ENCODE data around the gene AGAP3. TPM values are rescaled to one million over a fixed set of nuclear protein-coding genes. Genes with fewer than 3 reads are reported as not detected.

Gene AGAP3
- total RNA-seq, 1 donor from 2014 or later: 114 TPM

- Mint-ChIP-seq H3K27ac (no peak overlapping the region), H3K36me3 (ENCODE audit: insufficient read depth) (peaks cover 7% of the 10 kb centered on the region)
These were observed 29.7 kb downstream of the AGAP3 start for GRCh38 chr7:151115836-151116418.

DNA sequence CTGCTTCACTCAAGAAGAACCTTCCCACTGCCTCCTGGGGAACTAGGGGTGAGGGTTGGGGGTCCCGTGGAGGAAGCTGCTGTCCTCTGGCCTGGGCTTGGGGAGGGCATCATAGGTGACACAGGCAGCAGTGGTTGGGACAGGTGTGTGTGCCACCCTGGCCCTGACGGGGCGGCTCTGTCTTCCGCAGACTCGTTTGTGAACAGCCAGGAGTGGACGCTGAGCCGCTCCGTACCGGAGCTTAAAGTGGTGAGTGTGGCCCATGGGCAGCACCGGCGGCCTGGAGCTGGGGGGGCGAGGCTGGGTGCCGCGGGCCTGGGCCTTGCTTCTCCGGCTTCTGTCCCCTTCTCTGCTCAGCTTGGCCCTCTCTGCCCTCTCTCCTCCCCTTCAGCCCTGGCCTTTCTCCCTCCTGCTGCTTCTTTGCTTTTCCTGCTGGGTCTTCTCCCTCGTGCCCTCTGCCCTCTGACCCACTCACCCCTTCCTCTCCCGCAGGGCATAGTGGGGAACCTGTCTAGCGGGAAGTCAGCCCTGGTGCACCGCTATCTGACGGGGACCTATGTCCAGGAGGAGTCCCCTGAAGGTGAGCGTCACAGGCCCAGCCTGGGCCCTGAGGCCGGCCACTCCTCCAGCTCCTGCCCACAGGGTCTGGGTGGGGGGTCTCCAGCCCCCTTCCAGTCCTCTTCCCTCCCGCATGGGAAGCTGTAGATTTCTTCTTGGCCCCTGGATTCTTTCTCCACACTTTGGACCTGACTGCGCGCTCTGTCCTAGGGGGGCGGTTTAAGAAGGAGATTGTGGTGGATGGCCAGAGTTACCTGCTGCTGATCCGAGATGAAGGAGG, 30.5 kb downstream of the AGAP3 start:
- H3K4me1 Mint-ChIP-seq (ENCODE audit: low read depth): peaks cover 26% of the 10 kb centered on the region
- H3K27me3 Mint-ChIP-seq: peaks cover 2% of the 10 kb centered on the region
- no peaks in the 10 kb centered on the region for H3K9me3 Mint-ChIP-seq (ENCODE audit: low read depth)
- H3K36me3 Mint-ChIP-seq (ENCODE audit: insufficient read depth): peaks cover 11% of the 10 kb centered on the region
- H3K27ac Mint-ChIP-seq: no peak overlapping the region
- TF ChIP-seq CTCF (IDR thresholded peaks at IDR 0.05; ENCODE audit: unreplicated experiment): no peak
- peak overlapping the region; percentile 11 for H3K4me3 Mint-ChIP-seq (ENCODE audit: low read depth)
- no peak for DNase-seq (ENCODE audit: low spot score, unreplicated experiment)

More at GRCh38 chr7:151115836-151116418, 29.7 kb downstream of the AGAP3 start:
- no peak for DNase-seq (ENCODE audit: low spot score, unreplicated experiment)
- peaks cover 2% of the 10 kb centered on the region for H3K27me3 Mint-ChIP-seq
- peak overlapping the region; percentile 72 for H3K4me3 Mint-ChIP-seq (ENCODE audit: low read depth)
- TF ChIP-seq CTCF (IDR thresholded peaks at IDR 0.05; ENCODE audit: unreplicated experiment): no peak
- H3K4me1 Mint-ChIP-seq (ENCODE audit: low read depth): peaks cover 32% of the 10 kb centered on the region
- no peaks in the 10 kb centered on the region for H3K9me3 Mint-ChIP-seq (ENCODE audit: low read depth)

- H3K27me3 Mint-ChIP-seq: peaks cover 2% of the 10 kb centered on the region
- no peak for TF ChIP-seq CTCF (IDR thresholded peaks at IDR 0.05; ENCODE audit: unreplicated experiment)
- peaks cover 12% of the 10 kb centered on the region for H3K36me3 Mint-ChIP-seq (ENCODE audit: insufficient read depth)
- H3K9me3 Mint-ChIP-seq (ENCODE audit: low read depth): no peaks in the 10 kb centered on the region
- DNase-seq (ENCODE audit: low spot score, unreplicated experiment): no peak
- H3K4me3 Mint-ChIP-seq (ENCODE audit: low read depth): no peak overlapping the region
- no peak overlapping the region for H3K27ac Mint-ChIP-seq
- H3K4me1 Mint-ChIP-seq (ENCODE audit: low read depth): peaks cover 18% of the 10 kb centered on the region
These were observed 31.3 kb downstream of the AGAP3 start for GRCh38 chr7:151117565-151117964.

GRCh38 chr7:151118108-151119054, 32.1 kb downstream of the AGAP3 start:
- H3K27ac Mint-ChIP-seq: no peak overlapping the region
- DNase-seq (ENCODE audit: low spot score, unreplicated experiment): no peak
- H3K27me3 Mint-ChIP-seq: peaks cover 2% of the 10 kb centered on the region
- H3K4me1 Mint-ChIP-seq (ENCODE audit: low read depth): peaks cover 10% of the 10 kb centered on the region
- H3K9me3 Mint-ChIP-seq (ENCODE audit: low read depth): no peaks in the 10 kb centered on the region
- TF ChIP-seq CTCF (IDR thresholded peaks at IDR 0.05; ENCODE audit: unreplicated experiment): no peak
- peak overlapping the region; percentile 8 for H3K4me3 Mint-ChIP-seq (ENCODE audit: low read depth)
- H3K36me3 Mint-ChIP-seq (ENCODE audit: insufficient read depth): peaks cover 13% of the 10 kb centered on the region

DNA sequence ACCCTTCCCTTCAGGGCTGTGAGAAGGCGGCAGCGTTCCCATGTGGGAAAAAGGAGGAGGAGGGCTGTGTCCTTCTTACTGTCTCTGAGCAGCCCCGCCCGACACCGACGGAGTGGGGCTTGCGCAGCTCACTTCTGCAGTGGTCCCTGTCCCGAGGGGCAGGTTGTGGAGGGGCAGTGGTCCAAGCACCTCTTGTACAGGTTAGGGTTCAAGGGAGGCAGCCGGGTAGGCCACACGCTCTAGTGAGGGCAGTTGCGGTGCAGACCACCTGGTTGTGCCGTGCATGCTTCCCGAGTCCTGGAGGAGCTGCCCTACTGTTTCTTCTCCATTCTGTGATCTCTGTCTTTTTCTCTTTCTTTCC, 32.8 kb downstream of the AGAP3 start:
- Mint-ChIP-seq H3K27me3 (peaks cover 2% of the 10 kb centered on the region), H3K4me3 (ENCODE audit: low read depth) (no peak overlapping the region), H3K9me3 (ENCODE audit: low read depth) (no peaks in the 10 kb centered on the region), H3K4me1 (ENCODE audit: low read depth) (peaks cover 5% of the 10 kb centered on the region), H3K27ac (no peak overlapping the region), H3K36me3 (ENCODE audit: insufficient read depth) (peaks cover 19% of the 10 kb centered on the region)
- DNase-seq (ENCODE audit: low spot score, unreplicated experiment): no peak
- no peak for TF ChIP-seq CTCF (IDR thresholded peaks at IDR 0.05; ENCODE audit: unreplicated experiment)
